Measurements from ENCODE around the gene MCTS1. TPM values are rescaled to one million over a fixed set of nuclear protein-coding genes. Genes with fewer than 3 reads are reported as not detected.
"Not testable (repeated sequence)": the region's sequence is repeated elsewhere in the genome, so short reads cannot be mapped to it uniquely, and the experiment has no call there.

Gene MCTS1, protein sequence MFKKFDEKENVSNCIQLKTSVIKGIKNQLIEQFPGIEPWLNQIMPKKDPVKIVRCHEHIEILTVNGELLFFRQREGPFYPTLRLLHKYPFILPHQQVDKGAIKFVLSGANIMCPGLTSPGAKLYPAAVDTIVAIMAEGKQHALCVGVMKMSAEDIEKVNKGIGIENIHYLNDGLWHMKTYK
- 127 and 146 TPM in 2 replicates for total RNA-seq (2014; rRNA removed; shearing (Covaris generic); ENCODE audit: low replicate concordance)

DNA sequence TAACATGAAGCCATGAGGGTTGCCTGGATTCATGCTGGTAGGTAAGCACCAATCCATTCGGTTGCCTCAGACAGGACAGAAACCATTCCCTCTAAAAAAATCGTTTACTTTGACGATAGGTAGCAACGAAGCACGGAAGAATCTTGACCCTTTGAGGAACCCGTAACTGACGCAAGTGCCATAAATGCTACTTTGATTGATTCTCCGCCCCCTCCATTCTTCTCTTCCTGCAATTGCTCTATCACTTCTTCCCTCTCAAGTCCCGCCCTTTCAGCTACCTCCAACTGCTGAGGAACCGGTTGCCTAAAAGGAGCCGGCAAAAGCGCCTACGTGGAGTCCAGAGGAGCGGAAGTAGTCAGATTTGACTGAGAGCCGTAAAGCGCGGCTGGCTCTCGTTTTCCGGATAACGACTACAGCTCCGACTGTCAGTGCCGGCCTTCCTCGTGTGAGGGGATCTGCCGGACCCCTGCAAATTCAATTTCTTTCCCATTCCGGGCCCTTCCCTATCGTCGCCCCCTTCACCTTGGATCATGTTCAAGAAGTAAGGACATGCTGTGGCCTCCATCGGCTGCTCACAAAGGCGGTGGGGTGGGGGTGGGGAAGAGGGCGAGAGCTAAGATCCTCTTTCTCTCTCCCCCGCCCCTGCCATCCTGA is at the start of gene MCTS1:
MCTS1 (plus strand) TSS at position 395 of the 654 bp plus-strand sequence; CDS start at position 531, 136 bp downstream.
- in situ Hi-C loops (cut with HindIII; ENCODE audit: low pct_unique_long_range_greater_than_20kb, low sequenced_read_pairs): no loop called here
- peak; percentile 94 for DNase-seq (ENCODE audit: low read depth)

DNA sequence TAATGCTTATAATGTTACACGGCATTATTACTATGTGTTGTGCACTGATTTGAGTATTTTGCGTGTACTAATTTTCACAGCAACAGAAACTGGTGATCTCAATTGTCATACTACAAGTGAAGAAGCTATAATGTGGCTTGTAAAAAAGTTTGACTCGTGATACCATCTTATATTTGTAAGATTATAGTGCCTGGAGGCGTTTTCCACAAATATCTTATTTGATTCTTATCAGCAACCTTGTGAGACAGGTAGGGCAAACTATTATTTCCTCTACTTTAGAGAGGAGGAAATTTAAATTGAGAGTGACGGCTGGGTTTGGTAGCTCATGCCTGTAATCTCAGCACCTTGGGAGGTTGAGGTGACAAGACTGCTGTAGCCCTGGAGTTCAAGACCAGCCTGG is 47.6 kb upstream of the MCTS1 start:
- in situ Hi-C loops (cut with HindIII; ENCODE audit: low pct_unique_long_range_greater_than_20kb, low sequenced_read_pairs): no loop called here
- no peak for DNase-seq (ENCODE audit: low read depth)

DNA sequence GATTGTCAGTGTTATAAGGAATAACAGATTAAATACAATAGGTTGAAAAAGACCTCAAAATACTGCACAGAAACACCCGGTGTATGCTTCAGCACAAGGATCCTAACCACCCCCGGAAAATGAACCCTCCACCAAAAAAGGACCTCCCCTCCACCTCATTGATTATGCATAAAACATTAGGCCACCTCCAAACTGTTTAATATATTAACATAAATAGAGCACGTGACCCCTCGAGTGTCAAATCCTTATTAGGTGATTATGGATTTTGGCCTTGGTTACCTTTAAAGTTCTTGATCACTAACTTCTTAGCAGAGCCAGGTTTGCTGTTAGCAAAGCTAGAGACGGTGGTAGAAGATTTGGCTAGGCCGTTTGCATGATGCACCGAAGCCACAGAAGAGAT is 44.1 kb upstream of the MCTS1 start:
- DNase-seq (ENCODE audit: low read depth): no peak
- in situ Hi-C loops (cut with HindIII; ENCODE audit: low pct_unique_long_range_greater_than_20kb, low sequenced_read_pairs): no loop called here

DNA sequence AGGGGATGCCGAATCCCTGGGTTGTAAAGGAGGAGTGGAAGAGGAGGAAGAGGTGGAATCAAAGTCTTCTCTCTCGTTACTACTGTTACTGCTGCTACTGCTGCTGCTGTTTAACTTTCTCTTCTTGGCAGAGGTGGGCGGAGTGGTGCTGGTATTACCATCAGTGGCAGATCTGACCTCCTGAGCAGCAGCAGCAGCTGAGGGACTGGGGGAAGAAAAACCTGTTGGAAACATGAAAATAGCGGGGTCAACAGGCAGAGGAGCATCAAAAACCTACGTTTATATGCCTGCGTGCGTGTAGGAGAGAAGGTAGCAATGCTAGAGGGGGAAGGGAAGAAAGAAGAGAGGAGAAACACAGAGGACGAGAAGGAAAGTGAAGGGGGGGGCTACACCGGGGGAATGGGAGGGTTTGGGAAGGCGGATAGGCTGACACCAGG is 43.5 kb upstream of the MCTS1 start:
- in situ Hi-C loops (cut with HindIII; ENCODE audit: low pct_unique_long_range_greater_than_20kb, low sequenced_read_pairs): no loop called here
- no peak for DNase-seq (ENCODE audit: low read depth)

DNA sequence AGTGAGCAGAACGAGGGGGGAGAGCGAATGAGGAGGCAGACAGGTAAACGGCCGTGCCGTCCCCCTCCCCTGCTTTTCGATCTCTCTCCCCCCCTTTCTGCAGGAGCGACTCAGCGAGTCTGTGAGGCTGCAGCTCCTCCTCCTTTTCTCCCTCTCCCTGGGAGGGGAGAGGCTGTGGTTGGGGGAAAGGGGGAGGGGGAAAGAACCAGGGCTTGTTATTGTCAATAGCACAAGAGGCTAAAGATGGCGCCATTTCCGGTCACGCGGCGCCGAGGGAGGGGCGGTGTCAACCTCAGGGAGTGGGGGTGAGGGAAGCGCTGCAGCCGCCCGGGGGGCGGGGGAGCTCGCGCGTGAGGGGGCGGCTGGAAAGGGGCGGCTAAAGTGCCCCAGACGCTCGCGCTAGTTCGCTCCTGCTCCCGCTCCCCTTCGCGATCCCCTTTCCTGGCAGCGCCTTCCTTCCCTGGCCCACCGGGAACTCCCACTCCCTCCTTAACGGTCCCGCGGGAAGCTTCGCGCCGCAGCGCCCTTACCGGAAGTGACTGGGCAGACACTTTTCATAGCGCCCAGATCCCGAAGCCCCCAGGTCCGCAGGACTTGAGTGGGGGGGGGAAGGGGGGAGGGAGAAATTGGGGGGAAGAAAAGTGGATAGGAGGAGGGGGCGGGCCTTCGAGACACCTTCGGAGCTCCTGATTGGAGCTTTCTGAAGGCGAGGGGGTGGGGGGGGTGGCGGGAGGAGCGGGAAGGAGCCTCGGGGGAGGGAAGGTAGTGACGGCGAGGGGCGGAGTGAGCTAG is 42.9 kb upstream of the MCTS1 start, which contains the start of gene CUL4B:
CUL4B (minus strand) TSS at position 121 of the 792 bp plus-strand sequence. CDS start 324 bp downstream, outside the sequence.
- DNase-seq (ENCODE audit: low read depth): peak; percentile 90
- in situ Hi-C loops (cut with HindIII; ENCODE audit: low pct_unique_long_range_greater_than_20kb, low sequenced_read_pairs): no loop called here

DNA sequence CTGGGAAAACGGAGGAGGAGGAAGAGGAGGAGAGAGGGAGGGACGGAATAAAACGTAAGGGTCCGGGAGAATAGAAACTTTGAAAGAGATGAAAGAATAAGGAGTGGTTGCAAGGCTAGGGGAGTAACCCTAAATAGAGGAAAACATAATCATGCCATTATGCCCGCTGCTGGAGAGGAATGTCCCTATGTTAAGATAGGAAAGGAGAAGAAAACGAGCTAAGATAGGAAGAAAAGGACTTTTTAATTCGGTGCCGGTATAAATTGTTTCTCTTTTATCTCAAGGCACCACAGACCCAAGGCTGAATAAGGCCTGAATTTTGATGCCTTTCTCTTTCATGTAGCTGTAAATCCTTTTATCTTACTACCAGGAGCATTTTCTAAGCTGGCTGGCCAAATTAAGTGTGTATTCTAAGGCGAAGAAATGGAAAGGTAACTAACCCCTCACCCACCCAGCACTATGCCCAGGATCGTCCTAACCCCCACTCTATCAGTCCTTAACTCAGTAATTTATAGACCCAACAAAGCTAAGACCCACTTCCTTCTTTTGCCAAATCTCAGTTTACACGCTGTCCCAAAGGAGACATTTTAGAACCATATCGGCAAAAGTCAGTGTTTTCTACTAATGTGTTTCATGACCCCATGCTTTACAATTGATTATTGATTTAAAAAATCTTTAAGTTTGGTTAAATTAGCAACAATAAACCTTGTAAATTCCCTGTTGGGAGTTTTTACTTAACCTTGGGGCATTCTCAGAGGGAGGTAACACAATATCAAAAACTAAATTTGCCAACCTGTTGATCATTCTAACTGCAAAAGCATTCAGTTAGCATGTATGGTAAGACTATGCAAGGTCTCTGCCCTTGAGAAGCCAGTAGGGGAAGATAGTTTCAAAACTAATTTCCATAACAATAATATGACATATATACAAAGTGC is 42.0 kb upstream of the MCTS1 start:
- in situ Hi-C loops (cut with HindIII; ENCODE audit: low pct_unique_long_range_greater_than_20kb, low sequenced_read_pairs): no loop called here
- DNase-seq (ENCODE audit: low read depth): peak; percentile 75

DNA sequence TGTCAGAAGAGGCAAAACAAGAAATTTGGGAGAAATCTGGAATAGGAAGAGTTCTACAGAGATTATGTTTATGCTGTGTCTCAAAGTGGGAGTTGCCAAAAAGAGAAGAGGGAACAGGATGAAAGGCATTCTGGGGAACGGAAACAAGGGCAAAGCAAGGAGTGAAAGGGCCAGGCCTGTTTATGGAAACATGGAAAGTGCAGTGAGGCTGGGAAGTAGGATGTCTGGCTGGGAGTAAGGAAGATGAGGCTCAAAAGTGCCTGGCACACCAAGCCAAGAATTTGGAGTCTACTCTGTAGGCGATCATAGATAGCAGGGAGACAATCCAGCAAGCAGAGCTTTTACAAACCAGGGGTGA is 41.4 kb upstream of the MCTS1 start:
- in situ Hi-C loops (cut with HindIII; ENCODE audit: low pct_unique_long_range_greater_than_20kb, low sequenced_read_pairs): no loop called here
- DNase-seq (ENCODE audit: low read depth): no peak

DNA sequence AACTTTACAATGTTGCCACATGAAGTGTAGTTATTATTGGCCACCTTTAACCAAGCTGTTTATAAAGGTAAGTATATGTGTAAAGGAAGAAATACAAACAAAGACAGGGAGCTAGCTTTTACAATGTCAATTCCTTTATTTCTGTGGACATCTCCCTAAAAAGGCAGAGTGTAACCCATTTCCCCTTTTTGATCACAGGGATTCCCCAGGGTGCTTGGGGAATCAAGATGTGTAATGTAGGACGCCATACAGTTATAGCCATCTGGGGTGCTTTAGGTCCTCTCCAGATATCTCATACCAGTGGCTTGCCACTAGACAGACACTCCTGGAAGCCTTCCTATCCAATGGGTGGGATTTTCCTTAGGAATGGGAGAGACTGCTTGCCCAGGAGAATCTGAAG is 39.0 kb upstream of the MCTS1 start:
- in situ Hi-C loops (cut with HindIII; ENCODE audit: low pct_unique_long_range_greater_than_20kb, low sequenced_read_pairs): no loop called here
- DNase-seq (ENCODE audit: low read depth): no peak

DNA sequence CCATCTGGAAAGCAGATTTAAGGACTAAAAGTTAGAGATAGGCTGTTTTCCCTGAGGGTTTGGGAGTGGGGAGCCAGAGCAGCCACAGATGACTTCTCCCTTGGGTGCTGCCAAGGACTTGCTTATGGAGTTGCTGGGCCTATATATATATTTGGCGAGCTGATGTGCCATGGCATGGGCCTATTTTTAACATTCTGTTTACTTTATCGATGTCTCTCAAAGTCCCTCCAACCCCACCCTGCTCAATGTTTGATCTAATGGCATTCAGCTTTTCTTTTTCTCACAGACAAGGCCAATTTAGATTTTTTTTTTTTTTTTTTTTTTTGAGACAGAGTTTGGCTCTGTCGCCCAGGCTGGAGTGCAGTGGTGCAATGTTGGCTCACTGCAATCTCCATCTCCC is 37.1 kb upstream of the MCTS1 start:
- no peak for DNase-seq (ENCODE audit: low read depth)
- in situ Hi-C loops (cut with HindIII; ENCODE audit: low pct_unique_long_range_greater_than_20kb, low sequenced_read_pairs): no loop called here

DNA sequence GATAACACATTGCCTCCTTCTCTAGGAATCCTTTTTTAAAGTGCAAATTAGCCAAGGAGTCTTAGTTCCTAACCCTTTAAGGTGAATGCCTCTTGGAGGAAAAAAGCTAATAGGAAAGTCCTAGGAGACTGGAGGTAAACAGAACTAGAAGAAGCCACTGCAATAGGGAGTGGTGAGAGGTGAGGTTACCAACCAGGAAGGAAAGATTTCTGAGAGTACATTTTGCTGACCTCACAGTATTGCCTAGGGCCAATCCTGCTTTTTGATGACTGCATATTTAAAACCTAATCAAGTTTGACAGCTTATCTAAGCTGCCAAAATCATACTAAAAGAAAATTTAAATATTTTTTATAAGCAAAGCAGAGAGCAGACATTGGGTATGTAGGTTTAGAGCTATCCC is 35.9 kb upstream of the MCTS1 start:
- in situ Hi-C loops (cut with HindIII; ENCODE audit: low pct_unique_long_range_greater_than_20kb, low sequenced_read_pairs): no loop called here
- no peak for DNase-seq (ENCODE audit: low read depth)

DNA sequence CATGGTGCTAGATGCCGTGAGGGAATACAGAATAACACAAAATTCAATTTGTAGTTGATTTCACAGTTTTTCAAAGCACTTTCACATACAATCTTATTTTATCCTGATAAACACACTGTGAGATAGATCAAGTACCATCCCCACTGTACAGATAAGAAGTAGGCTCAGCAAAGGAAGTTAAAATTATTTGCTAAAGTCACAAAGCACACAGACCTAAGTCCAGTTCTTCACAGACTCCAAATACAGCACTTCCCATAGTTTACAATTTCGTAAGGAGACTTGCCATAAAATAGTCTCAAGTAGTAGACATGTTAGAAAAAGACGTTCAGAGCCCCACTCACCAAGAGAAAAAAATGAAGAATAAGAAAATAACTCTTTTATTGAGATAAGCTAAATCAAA is 35.3 kb upstream of the MCTS1 start:
- no peak for DNase-seq (ENCODE audit: low read depth)
- in situ Hi-C loops (cut with HindIII; ENCODE audit: low pct_unique_long_range_greater_than_20kb, low sequenced_read_pairs): no loop called here

DNA sequence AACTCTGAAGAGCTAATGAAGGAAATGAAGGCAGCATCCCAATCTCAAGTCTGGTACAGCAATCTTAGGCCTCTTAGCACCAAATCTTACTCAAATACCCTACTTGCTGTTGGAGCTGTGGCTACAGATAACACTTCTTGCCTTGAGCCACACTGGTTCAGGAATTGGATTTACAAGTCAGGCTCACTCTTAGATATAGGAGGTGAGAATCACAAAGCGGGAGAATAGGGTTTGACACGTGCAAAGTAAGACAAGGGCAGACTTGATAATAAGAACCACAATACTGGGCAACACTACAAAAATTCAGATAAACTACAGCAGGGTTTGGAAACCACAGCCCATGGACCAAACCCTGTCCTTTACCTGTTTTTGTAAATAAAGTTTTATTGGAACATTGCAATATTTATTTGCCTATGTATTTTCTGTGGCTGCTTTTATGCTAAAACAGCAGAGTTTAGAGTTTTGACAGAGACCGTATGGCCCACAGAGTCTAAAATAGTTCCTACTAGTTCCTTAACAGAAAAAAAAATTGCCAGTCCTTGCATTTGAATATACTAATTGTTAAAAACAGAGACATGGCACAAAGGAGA is 33.8 kb upstream of the MCTS1 start:
- in situ Hi-C loops (cut with HindIII; ENCODE audit: low pct_unique_long_range_greater_than_20kb, low sequenced_read_pairs): no loop called here
- DNase-seq (ENCODE audit: low read depth): no peak

DNA sequence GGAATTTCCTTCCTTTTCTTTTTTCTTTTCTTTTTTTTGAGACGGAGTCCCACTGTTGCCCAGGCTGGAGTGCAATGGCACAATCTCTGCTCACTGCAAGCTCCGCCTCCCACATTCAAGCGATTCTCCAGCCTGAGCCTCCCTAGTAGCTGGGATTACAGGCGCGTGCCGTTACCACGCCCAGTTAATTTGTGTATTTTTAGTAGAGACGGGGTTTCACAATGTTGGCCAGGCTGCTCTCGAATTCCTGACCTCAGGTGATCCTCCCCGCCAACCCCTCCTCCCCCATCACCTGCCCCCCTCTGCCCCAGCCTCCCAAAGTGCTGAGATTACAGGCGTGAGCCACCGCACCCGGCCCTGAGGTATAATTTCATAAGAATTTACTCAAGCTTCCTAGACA is 30.1 kb upstream of the MCTS1 start:
- in situ Hi-C loops (cut with HindIII; ENCODE audit: low pct_unique_long_range_greater_than_20kb, low sequenced_read_pairs); DNase-seq (ENCODE audit: low read depth): not testable (repeated sequence)

DNA sequence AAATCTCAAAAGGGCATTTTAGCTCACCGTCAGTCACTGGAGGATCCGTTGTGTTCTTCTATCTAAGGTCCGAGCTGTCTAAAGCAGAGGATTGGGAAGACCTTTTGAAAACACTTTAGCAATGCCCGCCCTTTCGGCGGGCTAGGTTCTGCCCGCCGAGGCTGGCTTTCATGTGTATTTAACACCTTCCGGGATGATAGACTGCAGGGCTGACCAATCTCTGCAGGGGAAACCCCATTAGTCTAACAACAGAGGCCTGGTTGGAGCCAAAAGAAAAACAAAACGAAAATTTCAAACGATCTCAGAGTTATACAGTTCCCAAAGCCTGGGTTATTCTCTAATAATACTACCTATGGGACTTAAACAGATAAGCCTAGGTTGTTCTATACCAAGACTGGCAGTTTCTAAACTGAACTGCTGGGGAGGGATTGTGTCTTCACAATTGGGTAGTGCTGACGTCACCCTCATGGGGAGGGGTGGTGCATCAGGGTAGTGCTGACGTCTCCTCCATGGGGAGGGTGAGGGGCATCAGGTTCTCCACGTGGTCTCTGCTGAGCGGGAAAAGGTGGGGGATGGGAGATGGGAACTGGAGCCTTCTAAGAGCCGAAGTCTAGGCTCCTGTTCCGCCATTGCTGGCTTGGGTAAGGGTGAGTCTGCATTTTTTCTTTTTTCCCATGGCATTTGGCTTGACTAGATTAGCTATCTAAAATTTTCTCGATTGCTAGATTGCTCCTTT is 28.4 kb upstream of the MCTS1 start:
- DNase-seq (ENCODE audit: low read depth): no peak
- in situ Hi-C loops (cut with HindIII; ENCODE audit: low pct_unique_long_range_greater_than_20kb, low sequenced_read_pairs): no loop called here

DNA sequence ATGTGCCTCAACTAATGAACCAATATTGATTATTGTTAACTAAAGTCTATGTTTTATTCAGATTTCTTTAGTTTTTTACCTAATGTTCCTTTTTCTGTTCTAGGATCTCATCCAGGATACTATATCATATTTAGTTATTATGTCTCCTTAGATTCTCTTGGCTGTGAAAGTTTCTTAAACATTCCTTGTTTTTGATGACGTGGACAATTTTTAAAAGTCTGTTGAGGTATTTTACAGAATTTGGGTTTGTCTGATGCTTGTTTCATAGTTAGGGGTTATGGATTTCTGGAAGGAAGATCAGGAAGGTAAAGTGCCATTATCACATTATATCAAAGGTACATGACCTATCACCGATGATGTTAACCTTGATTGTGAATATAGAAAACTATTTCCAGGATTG is 18.2 kb upstream of the MCTS1 start:
- no peak for DNase-seq (ENCODE audit: low read depth)
- in situ Hi-C loops (cut with HindIII; ENCODE audit: low pct_unique_long_range_greater_than_20kb, low sequenced_read_pairs): no loop called here

DNA sequence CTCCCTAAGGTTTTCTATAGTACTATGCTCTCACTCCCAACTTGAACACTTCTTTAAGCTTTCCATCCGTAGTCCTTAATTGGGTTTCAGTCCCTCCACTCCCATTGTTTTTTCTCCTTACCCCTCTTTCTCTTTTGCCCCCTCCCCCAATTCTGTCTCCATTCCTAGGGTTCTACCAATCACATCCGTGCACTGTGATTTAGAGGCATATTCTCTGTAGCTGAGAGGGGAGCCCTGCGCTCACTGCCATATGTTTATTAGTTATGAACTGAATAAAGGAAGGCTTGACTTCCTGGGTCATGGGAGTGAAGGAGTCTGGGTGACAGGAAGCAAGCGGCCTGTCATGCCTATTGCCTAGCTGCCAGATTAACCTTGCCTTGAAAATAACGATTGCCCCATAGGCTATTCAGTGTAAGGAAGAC is 471 bp downstream of the MCTS1 start:
- peak; percentile 9 for DNase-seq (ENCODE audit: low read depth)
- in situ Hi-C loops (cut with HindIII; ENCODE audit: low pct_unique_long_range_greater_than_20kb, low sequenced_read_pairs): no loop called here

DNA sequence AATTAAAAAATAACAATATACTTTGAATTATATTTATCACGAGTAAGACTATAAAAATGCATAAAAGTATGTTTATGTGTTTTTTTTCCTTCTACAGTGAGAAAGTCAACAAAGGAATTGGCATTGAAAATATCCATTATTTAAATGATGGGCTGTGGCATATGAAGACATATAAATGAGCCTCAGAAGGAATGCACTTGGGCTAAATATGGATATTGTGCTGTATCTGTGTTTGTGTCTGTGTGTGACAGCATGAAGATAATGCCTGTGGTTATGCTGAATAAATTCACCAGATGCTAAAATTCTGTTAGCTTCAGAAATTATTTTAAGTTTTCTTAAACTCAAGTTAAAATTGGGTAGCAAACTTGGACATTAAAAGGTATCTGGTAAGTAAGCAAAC is 8.2 kb downstream of the MCTS1 start:
- in situ Hi-C loops (cut with HindIII; ENCODE audit: low pct_unique_long_range_greater_than_20kb, low sequenced_read_pairs): no loop called here
- DNase-seq (ENCODE audit: low read depth): no peak
